ENCODE results near the gene ZNF511. TPM values are rescaled to one million over a fixed set of nuclear protein-coding genes. Genes with fewer than 3 reads are reported as not detected.

ZNF511 gene
- total RNA-seq, 2 donors from 2014 or later: 52.8 to 74.2 TPM

DNA sequence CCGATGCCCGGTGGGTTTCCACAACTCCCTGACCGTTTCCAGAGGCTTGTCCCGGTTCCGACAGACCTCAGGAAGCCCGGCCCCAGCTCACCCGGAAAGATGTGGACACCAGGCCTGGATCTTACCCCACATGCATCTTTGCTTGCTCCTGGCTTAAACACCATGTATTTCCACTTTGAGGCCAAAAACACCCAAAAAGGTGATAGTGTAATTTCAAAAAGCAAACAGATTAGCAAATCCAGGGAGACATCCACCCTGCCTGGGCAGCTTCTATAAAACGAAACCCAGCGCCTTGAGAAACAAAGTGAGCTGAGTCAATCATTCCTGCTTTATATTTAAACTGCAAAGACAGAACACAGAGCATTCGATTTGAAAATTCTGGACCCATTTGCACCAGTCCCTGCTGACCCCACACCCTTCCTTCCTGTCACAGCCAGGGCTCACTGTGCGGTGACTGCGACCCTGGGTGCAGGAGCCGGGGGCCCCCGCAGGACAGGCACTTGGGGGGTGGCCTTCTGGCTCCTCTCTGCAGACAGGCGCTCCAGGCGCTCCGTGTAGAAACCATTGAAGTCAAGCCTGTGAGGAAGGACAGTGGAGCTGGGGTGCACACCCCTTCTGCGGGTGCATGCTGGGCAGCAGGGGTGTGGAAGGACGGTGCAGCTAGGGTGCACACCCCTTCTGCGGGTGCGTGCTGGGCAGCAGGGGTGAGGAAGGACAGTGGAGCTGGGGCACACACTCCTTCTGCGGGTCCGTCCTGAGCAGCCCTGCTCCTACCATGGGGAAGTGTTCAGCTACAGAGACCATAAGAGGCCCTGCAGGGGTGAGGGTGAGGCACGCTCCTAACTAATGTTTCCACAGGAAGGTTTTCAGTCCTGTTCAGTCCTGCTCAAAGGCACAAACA, 29.1 kb upstream of the ZNF511 start:
- H3K9me3 Mint-ChIP-seq: no peaks in the 10 kb centered on the region
- H3K4me3 Mint-ChIP-seq: no peak overlapping the region
- ATAC-seq (replicated peaks): no peak
- peaks cover 9% of the 10 kb centered on the region for H3K4me1 Mint-ChIP-seq
- no peak overlapping the region for H3K27ac Mint-ChIP-seq
- H3K27me3 Mint-ChIP-seq: no peaks in the 10 kb centered on the region
- peaks cover 39% of the 10 kb centered on the region for H3K36me3 Mint-ChIP-seq (ENCODE audit: low read depth)

DNA sequence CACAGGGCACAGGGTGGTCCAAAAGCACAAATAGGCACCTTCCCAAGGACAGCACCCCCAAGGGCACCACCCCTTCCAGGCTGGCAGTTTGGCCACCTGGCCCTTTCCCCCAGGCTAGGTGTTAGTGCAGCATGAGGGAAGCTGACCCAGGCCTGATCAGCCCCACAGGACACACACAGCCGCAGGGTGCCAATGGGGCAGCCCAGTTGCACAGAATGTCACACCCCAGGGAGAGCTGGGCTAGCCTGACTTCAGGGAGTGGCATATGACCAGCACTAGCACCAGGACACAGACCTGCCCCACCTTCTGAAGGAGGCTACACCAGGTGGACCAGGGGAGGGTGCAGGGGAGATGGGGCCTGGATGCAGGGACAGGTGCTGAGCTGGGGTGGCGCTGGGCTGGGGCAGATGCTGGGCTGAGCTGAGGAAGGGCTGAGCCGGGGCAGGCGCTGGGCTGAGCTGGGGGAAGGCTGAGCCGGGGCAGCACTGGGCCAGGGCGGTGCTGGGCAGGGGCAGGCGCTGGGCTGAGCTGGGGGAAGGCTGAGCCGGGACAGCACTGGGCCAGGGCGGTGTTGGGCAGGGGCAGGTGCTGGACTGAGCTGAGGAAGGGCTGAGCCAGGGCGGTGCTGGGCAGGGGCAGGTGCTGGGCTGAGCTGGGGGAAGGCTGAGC, 28.2 kb upstream of the ZNF511 start:
- H3K27ac Mint-ChIP-seq: no peak overlapping the region
- H3K4me1 Mint-ChIP-seq: peaks cover 9% of the 10 kb centered on the region
- ATAC-seq (replicated peaks): no peak

DNA sequence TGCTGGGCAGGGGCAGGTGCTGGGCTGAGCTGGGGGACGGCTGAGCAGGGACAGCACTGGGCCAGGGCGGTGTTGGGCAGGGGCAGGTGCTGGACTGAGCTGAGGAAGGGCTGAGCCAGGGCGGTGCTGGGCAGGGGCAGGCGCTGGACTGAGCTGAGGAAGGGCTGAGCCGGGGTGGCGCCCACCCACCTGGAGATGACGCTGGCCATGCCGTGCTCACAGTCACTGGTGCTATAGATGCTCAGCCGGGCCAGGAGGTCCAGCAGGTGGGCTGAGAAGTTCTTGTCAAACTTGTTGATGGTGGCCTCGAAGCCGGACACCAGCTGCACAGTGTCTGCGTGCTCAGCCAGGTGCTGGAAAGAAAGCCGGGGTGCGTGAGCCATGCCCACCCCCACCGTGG, 27.6 kb upstream of the ZNF511 start:
- H3K9me3 Mint-ChIP-seq: no peaks in the 10 kb centered on the region
- no peak overlapping the region for H3K27ac Mint-ChIP-seq
- H3K36me3 Mint-ChIP-seq (ENCODE audit: low read depth): peaks cover 39% of the 10 kb centered on the region
- no peak overlapping the region for H3K4me3 Mint-ChIP-seq
- no peak for ATAC-seq (replicated peaks)
- no peaks in the 10 kb centered on the region for H3K27me3 Mint-ChIP-seq
- peaks cover 14% of the 10 kb centered on the region for H3K4me1 Mint-ChIP-seq

More for the DNA sequence above, 28.2 kb upstream of the ZNF511 start:
- Mint-ChIP-seq H3K9me3 (no peaks in the 10 kb centered on the region), H3K27me3 (no peaks in the 10 kb centered on the region), H3K4me3 (no peak overlapping the region), H3K36me3 (ENCODE audit: low read depth) (peaks cover 39% of the 10 kb centered on the region)

DNA sequence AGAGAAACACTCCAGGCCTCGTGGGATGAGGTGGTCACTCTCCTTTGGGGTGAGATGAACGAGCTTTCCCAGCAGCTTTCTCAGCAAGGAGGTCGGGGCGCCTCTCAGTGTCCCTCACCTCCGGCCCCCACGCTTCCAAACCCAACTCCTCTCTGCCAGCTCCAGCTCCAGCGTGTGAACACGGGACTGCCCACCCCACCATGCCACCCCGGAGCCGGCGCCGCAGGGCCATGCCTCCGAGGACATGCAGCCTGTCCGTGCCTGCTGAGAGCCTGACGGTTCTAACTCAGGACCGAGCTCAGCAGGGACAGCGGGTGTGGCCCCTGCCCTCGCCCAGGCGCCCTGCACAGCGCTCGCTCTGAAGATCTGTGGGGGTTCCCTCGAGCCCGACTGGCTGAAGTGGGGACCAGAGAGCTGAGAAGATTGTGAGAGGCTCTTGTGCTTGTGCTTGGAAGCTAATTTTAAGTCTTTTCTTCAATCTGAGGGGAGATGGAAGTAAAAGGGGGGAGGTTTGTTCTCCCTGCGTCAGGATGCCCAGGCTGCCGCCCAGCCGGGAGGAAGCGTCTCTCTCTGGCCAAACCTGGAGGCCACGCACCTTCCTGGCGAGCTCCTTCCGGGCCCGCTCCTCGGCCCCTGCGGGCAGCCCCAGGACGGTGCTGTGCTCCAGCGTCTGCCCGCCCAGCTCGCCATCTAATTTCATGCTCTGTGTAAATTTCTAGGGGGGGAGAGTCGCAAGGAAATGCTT, 26.9 kb upstream of the ZNF511 start:
- H3K27ac Mint-ChIP-seq: no peak overlapping the region
- no peaks in the 10 kb centered on the region for H3K27me3 Mint-ChIP-seq
- no peak overlapping the region for H3K4me3 Mint-ChIP-seq
- no peak for ATAC-seq (replicated peaks)
- peaks cover 46% of the 10 kb centered on the region for H3K36me3 Mint-ChIP-seq (ENCODE audit: low read depth)
- peaks cover 21% of the 10 kb centered on the region for H3K4me1 Mint-ChIP-seq
- H3K9me3 Mint-ChIP-seq: no peaks in the 10 kb centered on the region

DNA sequence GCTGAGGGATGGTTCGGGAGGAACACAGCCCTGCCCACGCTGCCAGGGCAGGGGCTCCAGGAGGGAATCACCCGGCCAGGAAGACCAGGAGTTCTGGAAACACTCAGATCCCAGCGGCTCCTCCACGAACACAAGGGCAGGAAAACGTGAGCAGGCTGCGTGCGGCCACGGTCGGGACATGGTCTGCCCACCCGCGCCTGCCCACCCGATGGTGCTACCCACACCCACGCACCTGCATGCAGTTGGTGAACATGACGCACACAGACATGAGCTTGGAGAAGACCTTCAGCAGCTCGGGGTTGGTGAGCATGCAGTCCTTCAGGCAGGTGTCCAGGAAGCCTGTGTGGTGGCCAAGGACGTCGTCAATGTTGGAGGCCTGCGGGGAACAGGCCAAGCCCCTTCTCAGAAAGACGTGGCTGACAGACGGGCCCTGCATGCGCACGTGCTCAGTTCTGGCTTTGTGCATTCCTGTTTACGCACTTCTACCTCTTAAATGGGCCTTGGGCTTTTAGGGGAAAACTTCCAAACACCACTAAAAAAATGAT, 25.8 kb upstream of the ZNF511 start:
- peaks cover 23% of the 10 kb centered on the region for H3K4me1 Mint-ChIP-seq
- H3K4me3 Mint-ChIP-seq: no peak overlapping the region
- no peaks in the 10 kb centered on the region for H3K27me3 Mint-ChIP-seq
- peaks cover 57% of the 10 kb centered on the region for H3K36me3 Mint-ChIP-seq (ENCODE audit: low read depth)
- no peaks in the 10 kb centered on the region for H3K9me3 Mint-ChIP-seq
- ATAC-seq (replicated peaks): no peak
- H3K27ac Mint-ChIP-seq: no peak overlapping the region

DNA sequence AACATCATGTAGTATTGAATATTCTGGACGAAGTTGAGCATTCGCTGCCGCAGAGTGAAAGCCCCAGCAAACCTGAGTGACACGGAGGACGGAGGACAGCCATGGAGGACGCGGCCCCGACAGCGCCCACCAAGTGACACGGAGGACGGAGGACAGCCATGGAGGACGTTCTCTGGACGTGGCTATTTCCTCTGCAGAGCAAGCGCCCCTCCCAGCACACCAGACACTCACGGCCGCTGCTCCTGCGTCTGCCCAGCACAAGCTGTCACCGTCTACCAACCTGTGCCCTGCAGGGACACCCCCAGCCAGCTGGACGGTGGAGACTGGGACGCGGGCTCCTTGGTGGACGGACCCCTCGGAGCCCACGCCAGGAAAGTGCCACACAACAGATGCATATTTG, 24.8 kb upstream of the ZNF511 start:
- Mint-ChIP-seq H3K27me3 (no peaks in the 10 kb centered on the region), H3K4me3 (no peak overlapping the region), H3K4me1 (peaks cover 14% of the 10 kb centered on the region), H3K27ac (no peak overlapping the region), H3K9me3 (no peaks in the 10 kb centered on the region), H3K36me3 (ENCODE audit: low read depth) (peaks cover 56% of the 10 kb centered on the region)
- ATAC-seq (replicated peaks): no peak

DNA sequence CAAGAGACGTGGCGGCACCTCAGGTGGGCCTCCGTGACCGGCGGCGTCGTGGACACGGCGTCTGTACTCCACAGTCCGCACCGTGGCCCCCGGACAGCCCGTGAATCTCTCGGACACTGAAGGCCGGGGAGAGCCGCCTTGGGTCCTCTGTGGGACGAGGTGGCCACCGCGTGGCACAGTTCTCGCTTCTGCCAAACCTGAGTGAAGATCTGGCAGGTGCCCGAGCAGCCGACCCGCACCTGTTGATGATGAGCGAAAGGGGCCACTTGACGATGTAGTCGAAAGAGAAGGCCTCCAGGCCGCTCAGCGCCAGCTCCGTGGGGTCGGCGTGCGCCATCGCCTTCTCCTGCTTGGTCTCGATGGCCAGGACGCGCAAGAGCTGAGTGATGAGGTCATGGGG, 23.5 kb upstream of the ZNF511 start:
- no peak overlapping the region for H3K27ac Mint-ChIP-seq
- no peaks in the 10 kb centered on the region for H3K27me3 Mint-ChIP-seq
- H3K4me1 Mint-ChIP-seq: peaks cover 14% of the 10 kb centered on the region
- no peaks in the 10 kb centered on the region for H3K9me3 Mint-ChIP-seq
- ATAC-seq (replicated peaks): no peak
- peaks cover 69% of the 10 kb centered on the region for H3K36me3 Mint-ChIP-seq (ENCODE audit: low read depth)
- H3K4me3 Mint-ChIP-seq: no peak overlapping the region

DNA sequence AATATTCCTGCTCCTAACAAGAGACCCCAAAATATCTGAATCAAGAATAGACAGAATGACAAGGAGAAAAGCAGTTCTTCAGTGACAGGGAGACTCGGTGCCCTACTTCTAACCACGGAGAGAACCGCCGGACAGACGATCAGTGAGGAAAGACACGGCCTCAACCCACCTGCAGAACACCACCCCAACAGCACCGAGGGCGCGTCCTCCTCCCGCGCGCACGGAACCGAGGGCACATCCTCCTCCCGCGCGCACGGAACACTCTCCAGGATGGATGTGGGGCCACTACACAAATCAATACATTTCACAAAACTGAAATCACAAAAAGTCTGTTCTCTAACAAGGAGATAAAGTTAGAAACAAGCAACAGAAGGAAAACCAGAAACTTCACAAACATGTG, 22.3 kb upstream of the ZNF511 start:
- Mint-ChIP-seq H3K27me3 (no peaks in the 10 kb centered on the region), H3K27ac (no peak overlapping the region), H3K4me3 (no peak overlapping the region), H3K4me1 (peaks cover 14% of the 10 kb centered on the region), H3K9me3 (no peaks in the 10 kb centered on the region), H3K36me3 (ENCODE audit: low read depth) (peaks cover 77% of the 10 kb centered on the region)
- no peak for ATAC-seq (replicated peaks)

DNA sequence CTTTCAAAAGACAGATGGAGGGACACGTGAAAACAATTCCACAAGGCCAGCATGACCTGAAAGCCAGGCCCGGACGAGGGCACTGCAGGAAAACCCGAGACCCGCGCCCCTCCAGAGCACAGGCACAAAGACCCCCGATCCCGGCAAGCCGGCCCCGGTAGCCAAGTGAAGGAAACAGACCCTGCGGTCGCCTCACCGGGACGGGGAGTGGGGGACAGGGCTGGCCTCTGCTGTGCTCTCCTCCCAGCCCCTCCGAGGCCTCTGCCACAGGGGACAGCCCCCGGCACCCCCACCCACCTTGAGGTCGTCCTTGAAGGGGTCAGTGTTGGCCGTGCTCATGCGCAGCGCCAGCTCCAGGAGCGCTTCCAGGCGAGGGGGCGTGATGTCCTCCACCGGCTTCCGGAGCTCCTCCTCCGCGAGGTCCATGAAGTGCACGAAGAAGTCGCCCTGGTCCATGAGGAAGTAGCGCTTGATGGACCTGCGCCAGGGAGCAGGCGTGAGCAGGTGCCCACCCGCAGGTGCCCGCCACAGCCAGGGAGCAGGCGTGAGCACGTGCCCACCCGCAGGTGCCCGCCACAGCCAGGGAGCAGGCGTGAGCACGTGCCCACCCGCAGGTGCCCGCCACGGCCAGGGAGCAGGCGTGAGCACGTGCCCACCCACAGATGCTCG, 20.7 kb upstream of the ZNF511 start:
- peaks cover 14% of the 10 kb centered on the region for H3K4me1 Mint-ChIP-seq
- H3K27ac Mint-ChIP-seq: no peak overlapping the region
- no peaks in the 10 kb centered on the region for H3K27me3 Mint-ChIP-seq
- no peaks in the 10 kb centered on the region for H3K9me3 Mint-ChIP-seq
- H3K4me3 Mint-ChIP-seq: no peak overlapping the region
- no peak for ATAC-seq (replicated peaks)
- peaks cover 84% of the 10 kb centered on the region for H3K36me3 Mint-ChIP-seq (ENCODE audit: low read depth)

DNA sequence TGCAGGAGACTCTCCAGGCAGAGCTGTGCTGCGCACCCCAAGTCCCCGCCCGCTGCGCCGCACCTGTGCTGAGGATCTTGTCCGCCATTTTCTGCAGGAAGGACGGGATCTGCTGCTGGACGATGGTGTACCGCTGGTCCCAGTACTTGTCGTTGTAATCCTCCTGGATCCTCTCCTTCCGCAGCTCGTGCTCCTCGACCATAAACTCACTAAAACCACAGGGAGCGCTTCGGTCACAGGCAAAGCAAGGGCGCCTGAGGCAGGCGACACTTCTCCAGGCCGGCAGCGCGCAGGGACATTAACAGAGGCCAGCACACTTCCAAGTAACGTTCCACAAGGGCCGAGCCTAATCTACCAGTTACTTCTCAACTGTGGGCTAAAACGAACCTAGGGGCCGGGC, 19.0 kb upstream of the ZNF511 start:
- Mint-ChIP-seq H3K27me3 (no peaks in the 10 kb centered on the region), H3K36me3 (ENCODE audit: low read depth) (peaks cover 84% of the 10 kb centered on the region), H3K27ac (no peak overlapping the region), H3K9me3 (no peaks in the 10 kb centered on the region), H3K4me3 (no peak overlapping the region), H3K4me1 (peaks cover 14% of the 10 kb centered on the region)
- no peak for ATAC-seq (replicated peaks)

DNA sequence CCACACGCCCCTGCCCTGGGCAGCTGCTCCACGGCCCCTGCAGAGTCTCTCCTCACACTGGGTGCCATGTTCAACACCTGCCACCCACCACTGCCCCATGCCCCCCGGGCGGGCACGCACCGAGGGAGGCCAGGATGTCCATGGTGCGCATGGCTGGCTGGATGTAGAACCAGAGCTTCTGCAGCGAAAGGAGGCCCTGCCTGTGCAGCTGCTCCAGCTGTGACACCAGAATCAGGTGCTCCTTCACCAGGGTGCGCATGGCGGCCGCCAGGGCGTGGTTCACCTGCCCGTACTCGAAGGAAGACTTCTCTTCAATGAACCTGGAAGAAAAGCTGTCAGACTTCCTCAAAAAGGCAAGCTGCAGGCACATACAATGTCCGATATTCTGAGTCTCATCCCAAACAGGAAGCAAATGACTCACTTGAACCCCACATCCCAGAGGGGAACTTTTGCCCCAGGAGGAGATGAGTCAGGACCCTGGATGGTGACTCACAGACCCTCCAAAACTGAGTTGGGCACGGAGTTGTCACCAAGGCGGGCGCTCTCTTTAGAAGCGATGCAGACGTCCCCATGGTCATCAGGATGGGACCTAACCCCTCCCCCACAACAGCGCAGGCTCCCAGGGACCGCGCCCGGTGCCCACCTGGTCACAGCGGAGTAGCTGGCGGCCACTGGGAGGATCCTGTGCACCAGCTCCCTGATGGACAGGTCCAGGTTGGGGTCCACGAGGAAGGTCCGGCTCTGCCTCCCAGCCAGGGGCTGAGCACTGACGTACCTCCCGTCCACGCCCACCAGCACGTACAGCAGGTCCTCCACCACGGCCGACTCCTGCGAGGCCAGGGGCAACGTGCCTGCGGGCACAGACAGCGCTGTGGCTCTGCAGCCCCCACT, 15.6 kb upstream of the ZNF511 start:
- peak; percentile 95 for ATAC-seq (replicated peaks)

DNA sequence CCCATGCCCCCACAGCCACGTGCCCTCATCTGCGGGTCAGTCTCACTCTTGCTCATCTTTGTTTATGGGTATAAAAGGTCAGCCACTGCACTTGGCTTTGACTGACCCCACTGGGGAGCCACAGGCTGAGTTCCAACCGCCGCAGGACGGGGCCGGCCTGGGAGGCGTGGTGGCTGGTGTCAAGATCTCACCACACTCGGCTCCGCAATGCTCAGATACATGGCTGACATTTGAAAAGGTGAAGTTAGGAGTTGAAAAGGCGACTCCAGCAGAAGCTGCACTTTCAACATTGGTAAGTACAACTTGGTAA, 14.9 kb upstream of the ZNF511 start:
- H3K4me3 Mint-ChIP-seq: no peak overlapping the region
- H3K4me1 Mint-ChIP-seq: no peaks in the 10 kb centered on the region
- ATAC-seq (replicated peaks): no peak
- no peak overlapping the region for H3K27ac Mint-ChIP-seq
- no peaks in the 10 kb centered on the region for H3K27me3 Mint-ChIP-seq
- H3K36me3 Mint-ChIP-seq (ENCODE audit: low read depth): peaks cover 87% of the 10 kb centered on the region
- H3K9me3 Mint-ChIP-seq: no peaks in the 10 kb centered on the region

More for the DNA sequence above, 15.6 kb upstream of the ZNF511 start:
- no peaks in the 10 kb centered on the region for H3K4me1 Mint-ChIP-seq
- no peaks in the 10 kb centered on the region for H3K27me3 Mint-ChIP-seq
- no peak overlapping the region for H3K27ac Mint-ChIP-seq
- no peak overlapping the region for H3K4me3 Mint-ChIP-seq
- peaks cover 84% of the 10 kb centered on the region for H3K36me3 Mint-ChIP-seq (ENCODE audit: low read depth)
- H3K9me3 Mint-ChIP-seq: no peaks in the 10 kb centered on the region

DNA sequence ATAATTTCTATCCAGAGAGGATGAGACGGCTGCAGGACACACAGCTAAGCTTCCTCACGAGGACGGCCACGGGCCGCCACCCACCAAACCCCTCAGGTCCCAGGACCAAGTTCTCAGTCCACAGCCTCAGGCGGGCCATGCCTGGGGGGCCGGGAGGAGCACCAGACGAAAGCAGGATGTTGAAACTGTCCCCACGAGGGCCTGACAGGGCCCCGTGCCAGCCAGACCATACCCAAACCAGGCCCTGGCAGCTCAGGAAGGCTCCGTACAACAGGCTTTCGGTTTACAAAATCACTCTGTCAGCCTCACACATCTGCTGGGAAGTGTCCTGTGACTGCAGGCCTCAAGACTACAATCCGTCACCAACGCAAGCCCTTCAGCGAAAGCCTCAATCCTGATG, 14.5 kb upstream of the ZNF511 start:
- Mint-ChIP-seq H3K36me3 (ENCODE audit: low read depth) (peaks cover 87% of the 10 kb centered on the region), H3K9me3 (no peaks in the 10 kb centered on the region), H3K4me1 (no peaks in the 10 kb centered on the region), H3K27ac (no peak overlapping the region), H3K4me3 (no peak overlapping the region), H3K27me3 (no peaks in the 10 kb centered on the region)
- no peak for ATAC-seq (replicated peaks)

Data from activated T-helper 17 cell treated with anti-CD3 and anti-CD28 coated beads, Interleukin-2, amount 50 U/mL, for 72 hours (primary cell).